Stimulated activated CD4-positive, alpha-beta T cell treated with anti-CD3 and anti-CD28 coated beads, Interleukin-12 subunit alpha, Interleukin-12 subunit beta, amount 100 ng/mL, for 24 hours (primary cell): ENCODE measurements around the gene RND1.

Experiments
- DNase-seq, 2 experiments: peaks; one replicate each; pipeline ENCODE4 v3.0.0-alpha.2; 2020; ENCODE audit warnings: low read depth in 2 of 2

Gene RND1

GRCh38 chr12:48827513-48828096, 38.1 kb downstream of the RND1 start:
- DNase-seq, result no peak

- no peak for DNase-seq
Measured at GRCh38 chr12:48827026-48827425, 38.6 kb downstream of the RND1 start.

GRCh38 chr12:48826209-48826855, 39.3 kb downstream of the RND1 start:
- DNase-seq, result no peak

- DNase-seq, result no peak
Measured at GRCh38 chr12:48824905-48825304, 40.8 kb downstream of the RND1 start.

- DNase-seq, result no peak
Measured at GRCh38 chr12:48824112-48824511, 41.6 kb downstream of the RND1 start.

- no peak for DNase-seq
Measured at GRCh38 chr12:48823281-48823680, 42.4 kb downstream of the RND1 start.

GRCh38 chr12:48822711-48823110, 43.0 kb downstream of the RND1 start:
- DNase-seq, result no peak

- no peak for DNase-seq
Measured at GRCh38 chr12:48822139-48822538, 43.5 kb downstream of the RND1 start.

GRCh38 chr12:48819986-48820725, 45.5 kb downstream of the RND1 start:
- no peak for DNase-seq

GRCh38 chr12:48818831-48819590, 46.7 kb downstream of the RND1 start:
- DNase-seq, result no peak

- DNase-seq, result peak; percentile 52 to 77
Measured at GRCh38 chr12:48817873-48818830, 47.5 kb downstream of the RND1 start, which contains the start of gene CACNB3. TSS of gene CACNB3 (plus strand) at chr12:48818496. CDS start at chr12:48818930, 434 bp downstream.

- DNase-seq, result no peak
Measured at GRCh38 chr12:48816143-48816854, 49.4 kb downstream of the RND1 start.

GRCh38 chr12:48815126-48816110, 50.3 kb downstream of the RND1 start:
- peak in 1 of 2 experiments; percentile 52 for DNase-seq

GRCh38 chr12:48814262-48815125, 51.2 kb downstream of the RND1 start:
- DNase-seq, result peak; percentile 46 to 74

- no peak for DNase-seq
Measured at GRCh38 chr12:48813465-48814261, 52.0 kb downstream of the RND1 start.

- DNase-seq, result no peak
Measured at GRCh38 chr12:48812389-48812788, 53.3 kb downstream of the RND1 start.

GRCh38 chr12:48811437-48812090, 54.1 kb downstream of the RND1 start:
- no peak for DNase-seq
